Large intestine (tissue), 3 donors: ENCODE data around the gene SLC50A1. TPM values are rescaled to one million over a fixed set of nuclear protein-coding genes. Genes with fewer than 3 reads are reported as not detected.
"Not testable (repeated sequence)": the region's sequence is repeated elsewhere in the genome, so short reads cannot be mapped to it uniquely, and the experiment has no call there.

Source experiments
- DNase-seq, 2 donors: peaks; one replicate each; pipeline versions ENCODE4 v3.0.0 to v3.0.0-alpha.2; 2013
- H3K27ac ChIP-seq: one replicate; pipeline ENCODE4 v1.5.1; 2013; ENCODE audit warnings: low read length
- H3K27me3 ChIP-seq: 2 replicates; pipeline ENCODE4 v1.6.1; 2013; ENCODE audit warnings: low read length; ENCODE audit not compliant: control insufficient read depth, insufficient read depth
- H3K36me3 ChIP-seq: 2 replicates; pipeline ENCODE4 v1.6.1; 2013; ENCODE audit warnings: low read length; ENCODE audit not compliant: control insufficient read depth, insufficient read depth
- H3K4me1 ChIP-seq: one replicate; pipeline ENCODE4 v1.6.1; 2013; ENCODE audit warnings: low read length; ENCODE audit not compliant: control insufficient read depth, insufficient read depth
- H3K4me3 ChIP-seq: one replicate; pipeline ENCODE4 v1.5.1; 2013; ENCODE audit warnings: low read length
- H3K9me3 ChIP-seq: one replicate; pipeline ENCODE4 v1.6.1; 2013; ENCODE audit warnings: mild to moderate bottlenecking, low read depth, low read length, moderate library complexity; ENCODE audit not compliant: control insufficient read depth
- WGBS: methylation state at CpG from one replicate; pipeline ENCODE4 v1.1.5; 2013; ENCODE audit warnings: low lambda C conversion rate; ENCODE audit not compliant: insufficient coverage; 5-methylcytosine and 5-hydroxymethylcytosine counted together
- polyA plus RNA-seq: library from polyadenylated mRNA; unstranded; fragments of 120-200 nt; gene quantifications from one replicate; pipeline ENCODE4 v1.2.1, GENCODE V29; 2013

SLC50A1 gene
- polyA plus RNA-seq, 1 donor = 57.4 TPM

DNA sequence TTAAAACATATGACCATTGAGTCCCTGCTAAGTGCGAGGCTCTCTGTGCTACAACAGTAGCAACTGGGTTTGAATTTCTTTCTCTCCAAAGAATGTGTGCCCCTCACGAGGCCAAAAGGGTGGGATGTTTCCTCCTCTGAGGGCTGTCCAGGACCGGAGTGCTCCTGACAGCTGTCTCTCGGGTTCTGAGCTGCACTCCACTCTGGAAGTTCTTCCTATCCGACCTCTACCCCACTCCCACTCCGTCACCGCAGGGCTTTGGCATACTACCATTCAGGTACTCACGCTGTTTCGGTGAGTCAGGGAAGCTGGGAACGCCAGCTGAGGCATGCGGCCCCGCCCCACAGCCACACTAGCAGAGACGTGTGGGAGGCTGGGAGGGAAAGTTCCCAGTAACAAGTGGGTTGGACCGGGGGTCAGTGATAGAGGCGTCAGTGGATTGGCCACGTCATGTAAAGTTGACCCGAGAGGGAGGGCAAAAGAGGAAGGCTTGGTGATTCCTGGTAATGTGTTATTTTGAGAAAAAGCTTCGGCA lies 705 bp upstream of the SLC50A1 start:
- peak; percentile 95 to 97 for DNase-seq
- no CpG with 5 or more reads among the region's 18 CpGs for WGBS

DNA sequence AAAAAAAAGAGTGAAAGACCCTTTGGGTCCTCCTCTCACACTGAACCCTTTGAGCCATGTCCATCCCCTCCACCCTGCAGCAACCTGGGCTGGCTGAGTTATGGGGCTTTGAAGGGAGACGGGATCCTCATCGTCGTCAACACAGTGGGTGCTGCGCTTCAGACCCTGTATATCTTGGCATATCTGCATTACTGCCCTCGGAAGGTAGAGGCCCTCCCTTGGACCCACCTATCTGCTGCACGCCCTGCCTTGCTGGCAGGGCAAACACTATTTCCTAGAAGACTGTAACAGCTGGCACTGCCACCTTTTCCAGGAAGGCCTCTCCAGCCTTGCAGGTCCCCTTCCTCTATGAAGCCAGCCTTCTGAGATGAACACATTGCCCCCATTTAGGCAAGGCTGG lies 1.1 kb downstream of the SLC50A1 start:
- peak in 1 of 2 donors; percentile 46 for DNase-seq
- WGBS = no CpG with 5 or more reads among the region's 6 CpGs
- Histone ChIP-seq H3K9me3 (no peaks in the 10 kb centered on the region), H3K27ac (peak overlapping the region; percentile 46), H3K27me3 (no peaks in the 10 kb centered on the region), H3K4me1 (peaks cover 39% of the 10 kb centered on the region), H3K36me3 (peaks cover 36% of the 10 kb centered on the region), H3K4me3 (peak overlapping the region; percentile 92)

More for the DNA sequence above, 705 bp upstream of the SLC50A1 start:
- H3K36me3 ChIP-seq = peaks cover 45% of the 10 kb centered on the region
- peak overlapping the region; percentile 92 for H3K4me3 ChIP-seq
- H3K27ac ChIP-seq = peak overlapping the region; percentile 99
- H3K4me1 ChIP-seq = peaks cover 50% of the 10 kb centered on the region
- no peaks in the 10 kb centered on the region for H3K27me3 ChIP-seq
- no peaks in the 10 kb centered on the region for H3K9me3 ChIP-seq

DNA sequence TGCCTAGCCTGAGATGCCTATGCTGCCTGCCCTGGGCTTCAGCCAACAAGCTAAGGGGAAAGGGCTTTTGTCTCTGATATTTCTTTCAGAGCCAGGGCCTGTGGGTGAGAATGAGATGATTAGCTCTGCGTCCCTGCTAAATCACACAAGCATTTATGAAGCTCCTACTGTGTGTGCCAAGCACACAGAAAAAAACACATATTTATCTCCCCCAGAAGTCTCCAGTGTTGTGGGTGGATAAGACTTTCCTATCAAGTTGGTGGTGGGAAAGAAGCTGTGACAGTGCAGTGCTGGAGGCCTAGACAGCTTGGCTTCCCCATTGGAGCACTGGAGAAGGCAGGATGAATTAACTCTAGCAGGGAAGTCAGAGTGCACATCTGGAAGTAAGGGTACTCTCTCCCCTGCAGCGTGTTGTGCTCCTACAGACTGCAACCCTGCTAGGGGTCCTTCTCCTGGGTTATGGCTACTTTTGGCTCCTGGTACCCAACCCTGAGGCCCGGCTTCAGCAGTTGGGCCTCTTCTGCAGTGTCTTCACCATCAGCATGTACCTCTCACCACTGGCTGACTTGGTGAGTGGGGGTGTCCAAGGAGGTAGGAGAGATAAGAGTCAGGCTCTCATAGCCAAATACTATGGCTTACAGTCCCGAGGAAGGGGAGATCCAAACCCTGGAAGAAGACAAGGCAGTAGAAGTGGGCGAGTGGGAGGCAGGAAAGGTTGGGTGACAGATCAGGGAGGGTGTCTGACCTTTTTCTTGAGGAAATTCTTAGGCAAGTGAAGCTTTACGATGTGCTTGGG lies 1.7 kb downstream of the SLC50A1 start:
- H3K4me3 ChIP-seq = peak overlapping the region; percentile 92
- DNase-seq = no peak
- H3K36me3 ChIP-seq = peaks cover 33% of the 10 kb centered on the region
- H3K27me3 ChIP-seq = no peaks in the 10 kb centered on the region
- peaks cover 36% of the 10 kb centered on the region for H3K4me1 ChIP-seq
- no CpG with 5 or more reads among the region's 6 CpGs for WGBS
- peak overlapping the region; percentile 46 for H3K27ac ChIP-seq
- no peaks in the 10 kb centered on the region for H3K9me3 ChIP-seq

DNA sequence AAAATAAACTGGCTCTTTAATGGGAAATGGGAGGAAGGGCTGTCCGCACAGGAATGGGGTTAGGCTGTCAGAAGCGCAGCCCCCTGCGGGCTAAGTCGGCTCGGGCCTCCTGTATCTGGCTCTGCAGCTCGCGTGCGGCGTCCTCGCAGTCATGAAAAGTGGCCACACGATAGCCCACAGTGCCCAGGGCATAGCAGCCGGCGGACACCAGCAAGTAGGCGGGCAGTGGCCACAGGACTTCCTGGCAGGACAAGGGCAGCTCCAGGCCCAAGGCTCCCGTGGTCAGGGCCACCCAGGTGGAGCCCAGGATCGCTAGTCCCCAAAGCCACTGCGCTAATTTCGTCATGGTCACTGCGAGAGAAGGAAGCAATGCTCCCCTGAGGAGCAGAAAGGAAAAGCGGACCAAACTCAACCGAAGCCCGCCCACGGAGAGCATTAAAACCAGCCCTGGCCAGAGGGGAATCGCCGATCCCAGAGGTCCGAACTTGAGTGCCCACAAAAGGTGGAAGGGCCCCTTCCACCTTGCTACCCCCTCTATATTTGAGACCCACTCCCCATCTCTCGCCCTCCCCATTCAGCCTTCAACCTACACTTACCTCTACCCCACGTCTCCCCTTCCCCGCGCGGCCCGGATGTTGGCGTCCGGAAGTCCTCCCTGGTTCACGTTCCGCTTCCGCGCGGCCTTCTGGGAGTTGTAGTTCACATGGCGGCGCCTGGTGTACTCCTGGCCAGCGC lies 4.4 kb downstream of the SLC50A1 start, which contains the start of gene DPM3:
Gene DPM3 (minus strand): TSS at position 637 of the 735 bp plus-strand sequence. CDS start 291 bp downstream, at position 346.
- DNase-seq = peak; percentile 74 to 85
- Histone ChIP-seq H3K4me3 (peak within 1 kb of the TSS; percentile 64), H3K4me1 (peaks cover 19% of the 10 kb centered on the region), H3K9me3 (no peaks in the 10 kb centered on the region), H3K27ac (peak within 1 kb of the TSS; percentile 78), H3K36me3 (peaks cover 12% of the 10 kb centered on the region), H3K27me3 (no peaks in the 10 kb centered on the region)
- WGBS = no CpG with 5 or more reads among the region's 42 CpGs

DNA sequence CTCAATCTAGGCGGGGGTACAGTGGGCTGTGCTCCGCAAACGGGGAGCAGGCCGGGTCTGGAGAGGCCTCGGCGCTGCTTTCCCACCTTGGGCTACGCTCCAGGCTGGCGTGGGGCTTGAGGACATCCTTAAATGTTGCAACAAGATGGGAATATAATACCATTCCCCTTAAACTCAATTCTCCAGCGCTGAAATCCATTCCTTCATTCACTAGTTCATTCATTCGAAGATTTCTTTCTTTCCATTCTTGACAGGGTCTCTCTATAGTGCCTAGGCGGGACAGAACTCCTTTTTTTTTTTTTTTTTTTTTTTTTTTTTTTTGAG lies 4.9 kb downstream of the SLC50A1 start:
- Histone ChIP-seq H3K27me3 (no peaks in the 10 kb centered on the region), H3K36me3 (peaks cover 12% of the 10 kb centered on the region), H3K9me3 (no peaks in the 10 kb centered on the region), H3K4me3 (peak overlapping the region; percentile 64), H3K4me1 (peaks cover 15% of the 10 kb centered on the region), H3K27ac (no peak overlapping the region)
- no peak for DNase-seq
- WGBS = no CpG with 5 or more reads among the region's 11 CpGs

DNA sequence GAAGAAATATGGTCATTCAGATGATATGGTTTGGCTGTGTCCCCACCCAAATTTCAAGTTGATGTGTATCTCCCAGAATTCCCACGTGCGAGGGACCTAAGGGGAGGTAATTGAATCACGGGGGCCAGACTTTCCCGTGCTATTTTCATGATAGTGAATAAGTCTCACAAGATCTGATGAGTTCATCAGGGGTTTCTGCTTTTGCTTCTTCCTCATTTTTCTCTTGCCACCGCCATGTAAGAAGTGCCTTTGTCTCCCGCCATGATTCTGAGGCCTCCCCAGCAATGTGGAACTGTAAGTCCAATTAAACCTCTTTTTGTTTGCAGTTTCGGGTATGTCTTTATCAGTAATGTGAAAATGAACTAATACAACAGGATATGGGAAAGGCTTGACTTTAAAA lies 6.1 kb downstream of the SLC50A1 start:
- Histone ChIP-seq H3K9me3 (no peaks in the 10 kb centered on the region), H3K36me3 (peaks cover 12% of the 10 kb centered on the region), H3K27me3 (no peaks in the 10 kb centered on the region), H3K4me3 (no peak overlapping the region), H3K27ac (no peak overlapping the region), H3K4me1 (peaks cover 12% of the 10 kb centered on the region)
- no peak for DNase-seq
- 100% methylated on average over 1 of the region's 7 CpGs for WGBS

DNA sequence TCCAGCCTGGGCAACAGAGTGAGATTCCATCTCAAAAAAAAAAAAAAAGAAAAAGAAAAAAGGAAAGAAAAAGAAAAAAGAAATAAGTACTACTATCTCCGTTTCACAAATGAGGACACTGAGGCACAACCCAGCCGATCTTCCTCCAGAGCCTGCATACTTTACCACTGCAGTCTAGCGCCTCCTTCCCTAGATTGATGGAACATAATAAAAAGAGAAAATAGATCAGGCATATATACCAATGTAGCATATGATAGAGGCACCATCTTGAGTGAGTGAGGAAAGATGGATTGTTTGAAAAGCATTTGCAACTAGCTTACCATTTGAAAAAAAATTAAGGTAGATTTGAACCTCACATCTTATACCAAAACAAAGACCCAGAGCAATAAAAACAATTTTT lies 9.8 kb downstream of the SLC50A1 start:
- no peaks in the 10 kb centered on the region for H3K4me1 ChIP-seq
- no peak for DNase-seq
- no peaks in the 10 kb centered on the region for H3K36me3 ChIP-seq
- 100% methylated on average over 1 of the region's 3 CpGs for WGBS
- H3K27me3 ChIP-seq = no peaks in the 10 kb centered on the region
- no peak overlapping the region for H3K27ac ChIP-seq
- no peak overlapping the region for H3K4me3 ChIP-seq
- no peaks in the 10 kb centered on the region for H3K9me3 ChIP-seq

DNA sequence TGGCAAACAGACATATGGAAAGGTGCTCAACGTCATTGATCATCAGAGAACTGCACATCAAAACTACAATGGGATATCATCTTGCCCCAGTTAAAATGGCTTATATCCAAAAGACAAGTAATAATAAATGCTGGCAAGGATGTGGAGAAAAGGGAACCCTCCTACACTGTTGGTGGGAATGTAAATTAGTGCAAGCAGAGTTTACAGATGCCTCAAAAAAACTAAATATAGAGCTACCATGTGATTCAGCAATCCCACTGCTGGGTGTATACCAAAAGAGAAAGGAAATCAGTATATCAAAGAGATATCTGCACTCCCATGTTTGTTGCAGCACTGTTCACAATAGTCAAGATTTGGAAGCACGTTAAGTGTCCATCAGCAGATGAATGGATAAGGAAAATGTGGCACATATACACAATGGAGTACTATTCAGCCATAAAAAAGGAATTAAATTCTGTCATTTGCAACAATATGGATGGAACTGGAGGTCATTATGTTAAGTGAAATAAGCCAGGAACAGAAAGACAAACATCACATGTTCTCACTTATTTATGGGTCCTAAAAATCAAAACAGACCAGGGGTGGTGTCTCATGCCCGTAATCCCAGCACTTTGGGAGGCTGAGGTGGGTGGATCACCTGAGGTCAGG lies 20.5 kb downstream of the SLC50A1 start:
- not testable (repeated sequence) for H3K4me1 ChIP-seq, H3K27ac ChIP-seq, H3K4me3 ChIP-seq, H3K36me3 ChIP-seq, H3K27me3 ChIP-seq, DNase-seq, H3K9me3 ChIP-seq
- WGBS = no CpG with 5 or more reads among the region's 3 CpGs

DNA sequence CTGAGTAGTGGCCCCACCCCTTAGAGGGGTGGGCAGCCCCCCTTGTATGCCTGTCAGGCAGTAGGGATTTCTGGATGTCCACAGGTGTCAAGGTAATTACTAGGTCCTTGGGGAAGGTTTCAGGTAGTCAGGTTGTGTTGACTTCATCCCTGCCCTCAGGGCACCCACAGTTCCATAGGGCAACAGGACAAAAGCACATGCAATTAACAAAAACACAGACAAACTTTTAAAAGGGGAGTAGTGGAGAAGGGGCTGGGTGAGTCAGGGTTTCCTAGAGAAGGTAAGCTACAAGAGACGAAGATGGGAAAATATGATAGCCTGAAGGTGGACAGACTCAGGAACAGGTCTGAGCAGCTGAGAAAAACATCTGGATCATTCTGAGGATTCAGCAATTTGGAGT lies 23.3 kb downstream of the SLC50A1 start:
- H3K27me3 ChIP-seq = no peaks in the 10 kb centered on the region
- no peak for DNase-seq
- no peaks in the 10 kb centered on the region for H3K9me3 ChIP-seq
- H3K27ac ChIP-seq = no peak overlapping the region
- H3K4me3 ChIP-seq = no peak overlapping the region
- no peaks in the 10 kb centered on the region for H3K4me1 ChIP-seq
- no peaks in the 10 kb centered on the region for H3K36me3 ChIP-seq
- WGBS = 83% methylated on average over 1 of the region's 1 CpG

DNA sequence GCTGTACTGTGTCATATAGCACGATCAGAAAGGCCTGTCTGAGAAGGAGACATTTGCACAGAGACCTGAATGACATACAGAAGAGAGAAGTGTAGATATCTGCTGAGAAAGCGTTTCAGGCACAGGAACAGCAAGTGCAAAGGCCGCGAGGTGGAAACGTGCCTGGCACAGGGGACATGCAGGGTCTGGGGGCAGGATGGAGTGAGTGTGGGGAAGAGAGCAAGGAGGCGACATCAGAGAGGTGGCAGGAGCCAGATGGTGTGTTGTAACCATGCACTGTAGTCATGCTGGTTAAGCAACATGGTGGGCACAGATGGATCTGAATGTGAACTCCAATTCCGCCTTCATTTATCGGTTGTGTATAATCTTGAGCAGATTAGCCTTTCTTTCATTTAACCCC lies 24.5 kb downstream of the SLC50A1 start:
- Histone ChIP-seq H3K36me3 (no peaks in the 10 kb centered on the region), H3K4me3 (no peak overlapping the region), H3K27me3 (no peaks in the 10 kb centered on the region), H3K27ac (no peak overlapping the region), H3K9me3 (no peaks in the 10 kb centered on the region), H3K4me1 (no peaks in the 10 kb centered on the region)
- no CpG with 5 or more reads among the region's 8 CpGs for WGBS
- no peak for DNase-seq
